Calu3 (cell line): ENCODE results near the gene TIAL1. TPM values are rescaled to one million over a fixed set of nuclear protein-coding genes. Genes with fewer than 3 reads are reported as not detected.

Experiments
- BruUV-seq: library from RNA; stranded (reverse); fragments of 400-500 nt; replicated peaks from 2 replicates; lab custom pipeline; 2021; lab: Mats Ljungman, UMichigan
- CTCF ChIA-PET: fragments of 300-600 bp; sonication (Branson Sonifier 250); formaldehyde crosslinking; loops from one replicate; lab custom pipeline; 2022; ENCODE audit warnings: antibody characterized with exemption; lab: Charles Lee
- DNase-seq: peaks from one replicate; pipeline ENCODE4 v3.0.0; 2022
- H3K27ac Mint-ChIP-seq: one replicate; pipeline ENCODE4 v1.8.0; 2022; ENCODE audit warnings: mixed read lengths; ENCODE audit not compliant: unreplicated experiment
- H3K27me3 Mint-ChIP-seq: one replicate; pipeline ENCODE4 v1.8.0; 2022; ENCODE audit warnings: mixed read lengths; ENCODE audit not compliant: unreplicated experiment
- H3K36me3 Mint-ChIP-seq: one replicate; pipeline ENCODE4 v1.8.0; 2022; ENCODE audit warnings: mild to moderate bottlenecking, moderate library complexity, mixed read lengths; ENCODE audit not compliant: insufficient read depth, unreplicated experiment
- H3K4me1 Mint-ChIP-seq: one replicate; pipeline ENCODE4 v1.8.0; 2022; ENCODE audit warnings: mild to moderate bottlenecking, low read depth, mixed read lengths; ENCODE audit not compliant: unreplicated experiment
- H3K4me3 Mint-ChIP-seq: one replicate; pipeline ENCODE4 v1.8.0; 2022; ENCODE audit warnings: mild to moderate bottlenecking, low read depth, moderate library complexity, mixed read lengths; ENCODE audit not compliant: unreplicated experiment
- H3K9me3 Mint-ChIP-seq: one replicate; pipeline ENCODE4 v1.8.0; 2022; ENCODE audit warnings: low read depth, mixed read lengths; ENCODE audit not compliant: unreplicated experiment
- CTCF ChIP-seq: fragments of 200-600 bp; IDR thresholded peaks from one replicate; pipeline ENCODE4 v1.8.0; 2022; ENCODE audit warnings: antibody characterized with exemption; ENCODE audit not compliant: unreplicated experiment
- intact Hi-C: fragments of 100-400 bp; cut with micrococcal nuclease; formaldehyde crosslinking; loops from one replicate; pipeline ENCODE4 v1.10.0; 2022; ENCODE audit not compliant: unreplicated experiment
- total RNA-seq: library from RNA; stranded (reverse); gene quantifications from 2 replicates; pipeline ENCODE4 v1.2.3, GENCODE V29; 2022

TIAL1 gene
- total RNA-seq, 1 experiment from 2014 or later = 82.6 TPM

GRCh38 chr10:119611433-119611832 is 14.7 kb upstream of the TIAL1 start:
- intact Hi-C loops = no loop called here
- Mint-ChIP-seq H3K4me1 (no peaks in the 10 kb centered on the region), H3K4me3 (no peak overlapping the region), H3K36me3 (no peaks in the 10 kb centered on the region), H3K9me3 (peaks cover 5% of the 10 kb centered on the region), H3K27ac (no peak overlapping the region), H3K27me3 (no peaks in the 10 kb centered on the region)
- CTCF ChIA-PET = no interaction called here
- DNase-seq = no peak
- TF ChIP-seq CTCF = no peak
- BruUV-seq = no TSS peak

DNA sequence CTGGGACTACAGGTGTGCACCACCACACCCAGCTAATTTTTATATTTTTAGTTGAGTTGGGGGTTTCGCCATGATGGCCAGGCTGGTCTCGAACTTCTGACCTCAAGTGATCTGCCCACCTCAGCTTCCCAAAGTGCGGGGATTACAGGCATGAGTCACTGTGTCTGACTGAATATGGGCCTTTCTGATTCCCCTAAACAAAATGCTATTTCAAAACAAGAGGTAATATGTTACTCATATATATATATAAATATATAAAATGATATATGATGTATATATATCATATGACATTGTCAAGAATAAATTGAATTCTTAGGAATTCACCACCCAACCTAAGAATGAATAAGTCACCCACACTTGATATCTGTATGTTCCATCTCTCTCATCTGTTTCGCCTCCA is 12.8 kb upstream of the TIAL1 start:
- no peak for DNase-seq
- CTCF ChIA-PET = no interaction called here
- Mint-ChIP-seq H3K4me1 (no peaks in the 10 kb centered on the region), H3K4me3 (no peak overlapping the region), H3K9me3 (peaks cover 5% of the 10 kb centered on the region), H3K27ac (no peak overlapping the region), H3K36me3 (no peaks in the 10 kb centered on the region), H3K27me3 (no peaks in the 10 kb centered on the region)
- BruUV-seq = no TSS peak
- intact Hi-C loops = loop anchor here (2.0 to 5.0 kb wide), 3 partner anchors 43 to 249 kb away; partner anchors contain the start of genes BAG3 and INPP5F
- no peak for TF ChIP-seq CTCF

DNA sequence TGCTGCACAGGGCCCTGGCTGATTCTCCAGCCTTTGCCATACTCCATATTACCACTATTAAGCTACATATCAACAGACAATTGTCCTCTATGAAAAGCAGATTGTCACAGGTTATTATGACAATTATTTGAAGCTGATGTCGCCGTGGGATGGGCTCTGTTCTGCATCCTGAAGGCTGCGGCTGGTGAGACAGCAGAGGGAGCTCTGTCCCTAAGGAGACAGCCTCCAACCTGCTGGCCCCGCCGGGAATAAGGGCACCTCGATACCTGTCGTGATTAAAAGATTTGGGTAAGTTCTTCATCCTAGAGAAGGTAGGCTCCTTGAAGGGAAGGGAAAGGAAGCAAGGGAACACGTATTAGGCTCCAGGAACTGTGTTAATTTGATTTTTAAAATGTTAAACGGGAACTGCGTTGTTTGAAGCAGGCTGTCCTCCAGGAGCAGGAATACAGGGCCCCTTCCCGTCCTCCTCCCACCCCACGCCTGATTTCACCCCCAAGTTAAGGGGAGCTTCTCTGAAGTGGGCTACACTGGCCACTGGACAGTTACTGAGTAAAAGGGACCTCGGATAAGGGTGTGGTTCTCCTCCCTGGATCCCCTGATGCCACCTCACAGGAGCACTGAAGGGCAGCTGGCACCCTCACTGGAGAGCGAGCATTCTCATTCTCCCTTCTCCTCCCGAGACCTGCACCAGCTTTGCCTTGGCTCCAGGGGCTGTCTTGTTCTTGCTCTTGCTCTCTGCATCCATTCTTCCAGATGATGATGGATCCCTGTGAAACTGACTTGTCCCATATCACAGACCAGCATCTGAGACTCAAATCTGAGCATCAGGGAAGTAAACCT is 11.8 kb upstream of the TIAL1 start:
- BruUV-seq = no TSS peak
- intact Hi-C loops = loop anchor here (1.0 to 5.0 kb wide), 4 partner anchors 44 to 250 kb away; partner anchors contain the start of genes BAG3 and INPP5F
- CTCF ChIA-PET = interaction anchor here (0.9 to 1.1 kb wide), 5 partner anchors 43 to 142 kb away, joined by 3 to 4 read pairs (median 3); partner anchors contain the start of gene BAG3
- no peaks in the 10 kb centered on the region for H3K27me3 Mint-ChIP-seq
- TF ChIP-seq CTCF = peak; percentile 37
- peak; percentile 57 for DNase-seq
- no peaks in the 10 kb centered on the region for H3K4me1 Mint-ChIP-seq
- H3K9me3 Mint-ChIP-seq = peaks cover 3% of the 10 kb centered on the region
- no peak overlapping the region for H3K27ac Mint-ChIP-seq
- H3K36me3 Mint-ChIP-seq = no peaks in the 10 kb centered on the region
- H3K4me3 Mint-ChIP-seq = no peak overlapping the region

DNA sequence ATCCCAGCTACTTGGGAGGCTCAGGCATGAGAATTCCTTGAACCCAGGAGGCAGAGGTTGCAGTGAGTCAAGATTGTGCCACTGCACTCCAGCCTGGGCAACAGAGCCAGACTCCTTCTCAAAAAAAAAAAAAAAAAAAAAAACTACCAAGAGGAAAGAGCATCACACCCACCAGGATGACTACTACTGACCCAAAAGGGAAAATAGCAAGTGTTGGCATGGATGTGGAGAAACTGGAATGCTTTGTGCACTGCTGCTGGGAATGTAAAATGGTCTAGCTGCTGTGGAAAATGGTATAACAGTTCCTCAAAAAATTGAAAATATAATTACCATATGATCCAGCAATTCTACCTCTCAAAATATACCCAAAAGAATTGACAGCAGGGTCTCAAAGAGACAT is 7.7 kb upstream of the TIAL1 start:
- no peaks in the 10 kb centered on the region for H3K36me3 Mint-ChIP-seq
- BruUV-seq = no TSS peak
- H3K4me3 Mint-ChIP-seq = no peak overlapping the region
- no peaks in the 10 kb centered on the region for H3K4me1 Mint-ChIP-seq
- no peaks in the 10 kb centered on the region for H3K27me3 Mint-ChIP-seq
- TF ChIP-seq CTCF = no peak
- DNase-seq = no peak
- H3K27ac Mint-ChIP-seq = no peak overlapping the region
- no peaks in the 10 kb centered on the region for H3K9me3 Mint-ChIP-seq
- intact Hi-C loops = no loop called here
- CTCF ChIA-PET = no interaction called here
